Embryonic facial prominence (tissue), 1 donor: ENCODE results near the gene PALLD.
"Not testable (repeated sequence)": the region's sequence is repeated elsewhere in the genome, so short reads cannot be mapped to it uniquely, and the experiment has no call there.

Experiments
- DNase-seq: peaks from one replicate; pipeline ENCODE4 v3.0.0-alpha.2; 2016; ENCODE audit errors: extremely low spot score

Gene PALLD

DNA sequence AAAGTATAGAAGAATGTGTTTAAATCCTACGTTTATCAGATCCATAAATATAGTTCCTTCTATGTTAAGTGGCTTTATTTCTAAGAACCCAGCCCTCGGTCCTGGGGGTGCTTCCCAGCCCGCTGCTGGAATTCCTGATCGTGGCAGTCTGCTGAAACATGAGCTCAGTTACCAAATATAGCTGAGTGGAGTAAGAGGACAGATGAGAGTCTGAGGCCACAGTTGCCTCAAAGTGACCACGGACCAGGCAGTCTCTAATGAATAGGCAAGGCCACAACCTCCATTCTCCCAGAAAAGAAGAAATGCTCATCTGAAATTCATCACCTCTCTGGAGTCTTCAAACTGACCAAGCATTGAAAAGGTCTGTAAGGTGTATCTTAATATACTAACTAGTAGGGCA, at the start of gene PALLD:
Gene PALLD (plus strand): TSS at position 219 of the 400 bp plus-strand sequence.
- DNase-seq: no peak

DNA sequence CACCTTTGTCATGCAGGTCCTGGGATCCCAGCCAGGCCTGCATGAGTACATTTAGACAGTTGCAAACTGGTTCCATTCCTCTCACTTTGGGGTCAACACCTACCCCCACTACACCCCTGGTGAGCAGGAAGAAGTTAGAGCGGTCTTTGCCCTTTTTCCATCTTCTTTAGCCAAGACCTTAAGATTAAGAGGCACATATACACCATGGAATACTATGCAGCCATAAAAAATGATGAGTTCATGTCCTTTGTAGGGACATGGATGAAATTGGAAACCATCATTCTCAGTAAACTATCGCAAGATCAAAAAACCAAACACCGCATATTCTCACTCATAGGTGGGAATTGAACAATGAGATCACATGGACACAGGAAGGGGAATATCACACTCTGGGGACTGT, 47.8 kb upstream of the PALLD start:
- DNase-seq: not testable (repeated sequence)

DNA sequence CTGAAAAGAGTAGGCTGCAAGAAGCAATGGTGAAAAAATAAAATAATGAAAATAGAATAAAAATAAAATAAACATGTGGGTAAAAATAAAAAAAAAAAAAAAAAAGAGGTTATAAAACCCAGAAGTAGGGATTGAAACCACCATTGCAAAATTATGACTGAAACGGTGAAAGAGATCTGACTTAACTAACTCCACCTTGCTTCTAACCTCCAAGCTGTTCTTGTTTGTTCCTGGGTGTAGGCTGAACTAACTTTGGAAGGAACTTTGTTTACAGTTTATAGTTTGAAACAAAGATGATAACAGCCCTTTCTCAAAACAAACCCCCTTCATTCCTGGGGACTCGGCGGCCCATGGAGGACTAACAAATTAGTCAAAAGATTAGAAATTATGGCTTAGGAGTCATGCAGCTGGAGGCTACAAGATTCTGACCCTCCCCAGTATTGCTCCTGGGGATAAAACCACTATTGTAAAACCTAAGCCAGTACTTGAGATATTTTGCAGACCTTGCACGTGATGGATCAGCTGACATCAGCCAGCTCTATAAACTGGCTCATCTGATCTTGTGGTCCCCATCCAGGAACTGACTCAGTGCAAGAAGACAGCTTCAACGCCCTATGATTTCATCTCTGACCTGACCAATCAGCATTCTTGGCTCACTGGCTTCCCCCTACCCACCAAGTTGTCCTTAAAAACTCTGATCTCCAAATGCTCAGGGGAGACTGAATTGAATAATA, 47.0 kb upstream of the PALLD start:
- no peak for DNase-seq

DNA sequence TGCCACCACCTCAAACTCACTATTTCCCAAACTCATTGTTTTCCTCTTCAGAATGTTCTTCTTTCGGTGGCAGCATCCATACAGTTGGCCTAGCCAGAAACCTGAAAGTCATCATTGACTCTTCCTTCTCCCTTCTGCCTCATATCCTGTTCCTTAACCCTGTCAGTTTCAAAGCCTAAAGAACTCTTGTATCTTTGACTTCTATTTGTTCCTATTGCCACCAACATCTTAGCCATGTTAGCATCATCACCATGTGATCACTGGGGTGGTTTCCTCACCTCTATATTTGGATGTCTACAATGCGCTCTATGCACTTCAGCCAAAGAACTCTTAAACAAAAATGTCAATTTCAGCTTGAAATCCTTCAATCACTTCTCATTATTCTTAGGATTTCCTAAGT, 45.5 kb upstream of the PALLD start:
- no peak for DNase-seq

DNA sequence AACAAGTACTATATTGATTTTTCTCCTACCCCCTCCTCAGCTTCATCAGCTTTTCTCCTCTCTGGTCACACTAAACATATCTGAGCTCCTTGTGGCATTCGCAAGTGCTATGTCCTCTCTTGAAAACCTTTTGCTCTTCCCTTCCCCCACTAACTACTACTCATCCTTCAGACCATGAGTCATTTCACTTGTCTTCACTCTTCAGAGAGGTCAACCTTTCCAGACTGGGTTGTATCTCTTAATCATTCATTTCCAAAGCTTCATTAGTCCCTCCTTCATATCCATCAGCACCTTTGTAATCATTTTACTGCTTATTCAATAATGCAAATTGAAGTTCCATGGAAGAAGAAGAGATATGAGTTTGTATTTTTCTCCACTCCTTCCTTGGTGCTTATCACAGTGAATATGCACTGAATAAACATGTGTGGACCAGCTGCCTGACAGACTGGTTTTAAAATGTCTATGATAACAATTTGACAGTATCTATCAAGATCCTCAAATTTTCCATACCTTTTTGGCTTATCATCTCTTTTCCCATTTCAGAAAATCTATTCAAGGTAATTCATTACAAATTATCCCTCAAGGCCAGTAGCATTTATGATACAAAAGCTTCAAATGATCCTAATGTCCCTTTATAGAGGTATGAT, 45.0 kb upstream of the PALLD start:
- no peak for DNase-seq

DNA sequence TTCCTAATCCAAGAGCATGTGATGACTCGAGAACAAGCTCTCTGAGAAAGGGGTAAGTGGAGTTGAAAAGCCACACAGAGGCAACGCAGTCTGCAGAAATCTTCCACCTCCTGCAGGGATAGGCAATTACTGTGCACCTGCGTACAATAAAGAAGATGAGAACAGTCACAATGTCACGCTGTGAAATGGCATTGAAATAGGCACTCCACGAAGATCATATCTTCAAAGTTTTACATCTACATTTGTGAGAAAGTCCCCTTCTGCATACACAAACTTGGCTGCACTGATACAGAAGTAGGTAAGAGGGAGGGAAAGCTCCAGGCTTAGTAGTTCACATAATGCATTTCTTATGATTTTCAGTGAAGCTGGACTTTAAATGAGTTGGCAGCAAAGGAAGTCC, 43.7 kb upstream of the PALLD start:
- no peak for DNase-seq

DNA sequence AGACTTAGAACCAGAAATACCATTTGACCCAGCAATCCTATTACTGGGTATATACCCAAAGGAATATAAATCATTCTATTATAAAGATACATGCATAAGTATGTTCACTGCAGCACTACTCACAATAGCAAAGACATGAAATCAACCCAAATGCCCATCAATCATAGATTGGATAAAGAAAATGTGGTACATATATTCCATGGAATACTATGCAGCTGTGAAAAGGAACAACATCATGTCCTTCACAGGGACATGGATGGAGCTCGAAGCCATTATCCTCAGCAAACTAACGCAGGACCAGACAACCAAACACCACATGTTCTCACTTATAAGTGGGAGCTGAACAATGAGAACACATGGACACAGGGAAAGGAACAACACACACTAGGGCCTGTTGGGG, 38.6 kb upstream of the PALLD start:
- DNase-seq: not testable (repeated sequence)

DNA sequence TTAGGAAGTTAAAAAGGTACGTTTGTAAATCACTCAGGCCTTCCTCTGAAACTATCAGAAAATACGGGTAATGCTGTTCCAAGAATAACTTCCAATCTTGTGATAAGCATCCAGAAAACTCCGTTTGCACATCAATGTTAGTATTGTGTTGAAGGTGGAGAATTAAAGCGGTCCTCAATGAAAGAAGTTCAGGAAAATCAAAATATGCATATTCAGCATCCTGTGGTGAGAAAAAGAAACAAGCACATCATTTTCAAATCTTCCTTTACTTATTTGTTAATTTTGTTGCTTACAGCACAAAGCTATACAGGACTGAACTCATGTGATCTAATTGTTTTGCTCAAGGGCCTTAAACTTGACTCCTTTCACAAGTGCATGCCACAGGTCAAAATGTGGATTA, 35.0 kb upstream of the PALLD start:
- no peak for DNase-seq

DNA sequence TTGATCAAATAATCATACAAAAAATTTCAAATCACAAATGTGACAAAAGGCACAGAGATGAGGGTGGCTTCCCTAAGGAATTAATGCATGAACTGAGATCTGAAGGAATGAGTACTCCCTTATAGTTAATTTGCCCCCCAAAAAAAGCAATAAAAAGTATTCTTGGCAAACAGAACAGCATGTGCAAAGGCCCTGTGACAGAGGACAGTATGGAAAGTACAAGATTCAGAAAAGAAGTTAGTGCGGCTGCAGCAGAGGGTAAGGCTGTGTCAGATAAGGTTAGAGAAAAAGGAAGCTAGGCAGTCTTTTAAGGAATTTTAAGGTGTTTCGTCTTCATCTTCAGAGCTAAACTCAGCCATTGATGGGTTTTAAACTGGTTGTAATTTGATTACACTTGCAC, 23.9 kb upstream of the PALLD start:
- no peak for DNase-seq

DNA sequence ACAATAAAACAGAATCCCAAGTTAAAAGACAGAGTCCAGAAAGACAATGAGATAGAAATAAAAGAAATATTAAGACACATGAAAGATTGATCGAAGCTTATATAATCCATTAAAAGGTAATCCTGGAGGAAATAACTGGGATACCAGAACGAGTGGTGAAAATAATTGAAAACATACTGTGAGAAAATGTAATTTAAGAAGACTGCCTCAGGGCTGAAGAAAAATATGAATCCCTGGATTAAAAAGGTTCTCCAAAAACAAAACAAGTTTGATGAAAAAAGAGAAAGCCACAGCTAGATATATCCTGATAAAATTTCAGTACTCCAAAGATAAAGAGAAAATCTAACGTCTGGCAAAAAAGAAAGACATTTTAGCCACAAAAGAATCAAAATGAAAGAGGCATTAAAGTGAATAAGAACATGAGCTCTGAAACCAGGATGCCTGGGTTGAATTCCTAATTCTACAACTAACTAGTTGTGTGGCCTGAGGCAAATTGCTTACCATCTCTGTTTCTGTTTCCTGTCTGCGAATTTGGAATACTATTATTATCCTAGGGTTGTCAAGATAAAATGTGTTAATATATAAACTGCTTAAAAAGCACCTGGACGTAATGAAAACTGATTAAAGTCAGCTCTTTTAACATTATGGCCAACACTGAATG, 22.1 kb upstream of the PALLD start:
- DNase-seq: no peak

DNA sequence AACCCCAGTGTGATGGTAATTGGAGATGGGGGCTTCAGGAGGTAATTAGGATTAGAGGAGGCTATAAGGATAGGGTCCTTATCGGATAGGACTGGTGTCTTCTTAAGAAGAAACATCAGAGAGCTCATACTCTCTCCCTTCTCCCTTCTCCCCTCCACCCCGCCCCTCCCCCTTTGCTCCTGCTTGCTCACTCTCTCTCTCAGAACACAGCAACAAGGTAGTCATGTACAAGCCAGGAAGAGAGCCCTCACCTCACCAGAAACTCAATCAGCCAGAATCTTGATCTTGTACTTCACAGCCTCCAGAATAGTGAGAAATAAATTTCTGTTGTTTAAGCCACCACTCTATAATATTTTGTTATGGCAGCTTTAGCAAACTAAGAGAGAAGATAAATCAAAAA, 21.1 kb upstream of the PALLD start:
- no peak for DNase-seq

DNA sequence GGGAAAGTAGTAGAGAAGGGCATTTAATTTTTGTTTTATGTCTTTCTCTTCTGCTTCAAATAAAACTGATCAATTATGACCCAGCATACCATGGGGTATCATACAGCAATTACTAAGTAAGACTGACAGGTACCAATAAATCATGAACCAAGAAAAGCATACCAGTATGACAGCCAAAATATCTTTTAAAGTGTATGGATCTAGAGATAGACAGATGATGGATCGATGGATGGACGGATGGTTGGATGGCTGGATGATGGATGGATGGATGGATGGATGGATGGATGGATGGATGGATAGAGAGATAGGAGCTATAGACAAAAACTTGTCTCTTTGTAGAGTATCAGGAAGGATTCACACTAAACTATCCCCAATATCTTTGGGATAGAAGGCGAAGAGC, 18.0 kb upstream of the PALLD start:
- DNase-seq: no peak

DNA sequence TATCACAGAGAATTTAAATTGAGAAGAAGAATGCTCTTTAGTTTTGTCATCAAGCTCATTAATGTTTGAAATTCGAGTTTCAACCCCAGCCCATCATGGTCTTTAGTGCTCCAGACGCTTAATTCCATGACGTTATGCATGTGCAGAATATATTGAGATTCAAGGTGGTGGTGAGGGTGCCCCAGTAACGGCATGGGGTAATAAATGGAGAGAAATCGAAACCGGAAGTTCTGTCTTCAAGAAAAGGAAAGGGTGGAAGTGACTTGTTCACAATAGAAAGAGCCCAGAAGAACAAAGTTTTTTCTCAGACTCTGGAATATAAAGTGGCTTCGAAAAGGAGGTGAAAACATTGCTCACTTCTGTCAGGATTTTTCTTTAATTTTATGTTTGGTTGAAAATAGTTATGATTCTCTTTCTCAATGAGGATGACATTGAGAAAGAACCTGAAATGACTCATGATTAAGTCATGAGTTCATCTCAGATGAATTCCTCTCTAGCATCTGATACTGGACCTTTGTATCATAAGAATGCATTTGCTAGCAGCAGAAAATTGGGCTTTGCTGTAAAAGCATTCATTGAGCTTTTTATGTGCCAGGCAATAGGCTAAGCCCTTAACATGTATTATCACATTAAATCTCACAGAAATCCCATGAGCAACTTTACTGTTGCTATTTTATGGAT, 15.8 kb upstream of the PALLD start:
- DNase-seq: no peak

DNA sequence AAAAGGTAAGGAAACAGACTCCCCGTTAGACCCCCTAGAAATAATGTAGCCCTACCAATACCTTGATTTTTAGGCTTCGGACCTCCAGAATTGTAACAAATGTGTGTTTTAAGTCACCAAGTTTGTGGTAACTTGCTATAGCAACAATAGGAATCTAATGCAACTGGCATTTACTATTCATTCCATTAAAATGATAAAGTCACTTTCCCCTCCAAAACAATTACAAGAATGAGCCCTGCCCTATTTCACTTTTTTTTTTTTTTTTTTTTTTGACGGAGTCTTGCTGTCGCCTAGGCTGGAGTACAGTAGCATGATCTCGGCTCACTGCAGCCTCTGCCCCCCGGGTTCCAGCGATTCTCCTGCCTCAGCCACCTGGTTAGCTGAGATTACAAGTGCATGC, 13.0 kb upstream of the PALLD start:
- DNase-seq: no peak

DNA sequence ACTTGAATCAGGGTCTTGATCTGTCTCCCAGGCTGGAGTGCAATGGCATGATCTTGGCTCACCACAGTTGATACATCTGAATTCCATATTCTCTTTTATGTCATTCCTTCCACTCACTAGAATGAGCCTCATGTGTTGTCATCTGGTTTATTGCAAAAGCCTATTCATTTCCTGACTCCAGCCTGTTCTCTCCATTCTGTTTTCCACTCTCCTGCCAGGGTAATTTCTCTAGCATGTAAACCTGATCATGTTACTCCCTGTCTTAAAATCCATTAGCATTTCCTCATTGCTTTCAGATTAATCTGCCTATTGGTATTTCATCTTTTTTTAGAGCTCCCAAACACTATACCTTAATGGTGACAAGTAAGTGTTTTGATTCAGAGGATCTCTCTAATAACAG, 12.2 kb upstream of the PALLD start:
- DNase-seq: no peak

DNA sequence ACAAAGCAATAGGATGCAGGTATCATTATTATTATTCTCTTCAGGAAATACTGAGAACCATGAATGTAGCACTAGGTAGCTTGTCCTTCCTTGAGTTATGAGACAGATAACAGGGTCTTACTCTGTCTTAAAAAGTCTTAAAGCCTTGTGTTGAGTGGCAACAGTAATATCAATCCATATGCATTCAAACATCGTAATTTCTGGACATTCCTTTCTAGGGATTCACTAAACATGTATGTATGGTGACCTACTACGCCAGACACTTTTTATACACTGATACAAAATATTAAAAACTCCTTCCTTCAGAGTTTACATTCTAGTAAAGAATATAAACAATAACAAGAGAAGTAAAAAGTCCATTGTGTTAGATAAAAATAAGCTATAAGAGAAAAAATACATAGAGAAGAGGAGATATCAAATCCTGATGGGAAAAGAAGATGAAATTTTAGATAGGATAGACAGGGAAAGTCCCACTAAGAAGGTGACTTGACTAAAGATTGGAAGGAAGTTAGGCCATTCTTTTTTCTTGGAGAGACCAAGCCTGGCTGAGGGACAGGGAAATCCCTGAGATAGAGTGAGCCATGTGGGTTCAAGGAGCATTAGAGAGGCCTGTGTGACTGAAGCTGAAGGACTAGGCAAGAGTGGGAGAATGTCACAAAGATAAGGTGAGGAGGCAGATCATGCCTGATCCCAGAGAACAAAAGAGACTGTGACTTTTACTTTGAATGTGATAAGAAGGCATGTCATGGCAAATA, 11.5 kb upstream of the PALLD start:
- no peak for DNase-seq

DNA sequence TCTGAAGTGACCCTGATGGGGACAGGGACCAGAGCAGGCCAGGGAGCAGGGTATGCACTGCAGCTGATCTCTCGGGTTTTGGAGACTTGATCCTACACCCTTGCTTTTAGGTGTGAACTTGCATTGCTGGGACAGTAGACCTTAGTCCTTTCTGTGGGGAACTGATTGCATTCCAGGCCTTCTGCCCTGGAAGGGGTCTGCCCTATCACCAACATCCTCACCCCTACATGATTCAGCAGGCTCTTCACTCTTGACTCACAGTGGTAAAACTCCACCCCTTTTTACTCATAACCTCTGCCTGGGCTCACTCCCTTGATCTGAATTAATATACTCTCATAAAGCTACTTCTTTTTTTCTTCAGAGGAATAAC, 10.0 kb upstream of the PALLD start:
- no peak for DNase-seq

DNA sequence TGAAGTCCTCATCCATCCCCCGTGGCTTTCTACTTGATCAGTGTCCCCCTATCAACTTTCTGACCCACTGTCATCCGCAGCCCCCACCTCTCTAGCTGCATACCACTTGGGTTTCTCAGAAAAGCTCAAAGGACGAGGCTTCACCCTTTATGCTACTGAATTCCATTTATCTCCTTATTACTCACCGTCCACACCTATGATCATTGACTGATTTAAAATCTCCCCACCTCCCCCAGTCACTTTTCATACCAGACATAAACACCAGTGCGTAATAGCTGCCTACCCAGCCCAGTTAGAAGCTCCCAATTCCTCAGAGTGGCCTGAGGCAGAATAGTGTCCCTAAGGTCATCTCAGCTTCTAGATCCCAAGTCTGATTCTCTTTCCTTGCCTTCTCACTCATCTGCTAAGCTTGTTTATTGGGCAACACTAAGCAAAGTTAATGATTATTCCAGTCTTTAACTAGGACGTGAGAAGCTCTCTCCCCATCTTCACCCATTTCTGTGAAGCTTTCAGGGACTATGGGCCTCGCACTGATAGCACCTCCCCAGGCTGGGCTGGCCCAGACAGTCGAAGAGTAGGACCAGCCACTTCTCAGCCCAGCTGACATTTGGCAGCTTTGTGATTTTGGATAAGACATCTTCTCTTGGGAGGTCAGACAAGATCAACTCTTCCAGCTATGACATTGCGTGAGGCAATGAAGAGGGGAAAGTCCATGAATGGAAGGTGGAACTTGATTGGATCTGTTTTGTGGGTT, 9.4 kb upstream of the PALLD start:
- no peak for DNase-seq

DNA sequence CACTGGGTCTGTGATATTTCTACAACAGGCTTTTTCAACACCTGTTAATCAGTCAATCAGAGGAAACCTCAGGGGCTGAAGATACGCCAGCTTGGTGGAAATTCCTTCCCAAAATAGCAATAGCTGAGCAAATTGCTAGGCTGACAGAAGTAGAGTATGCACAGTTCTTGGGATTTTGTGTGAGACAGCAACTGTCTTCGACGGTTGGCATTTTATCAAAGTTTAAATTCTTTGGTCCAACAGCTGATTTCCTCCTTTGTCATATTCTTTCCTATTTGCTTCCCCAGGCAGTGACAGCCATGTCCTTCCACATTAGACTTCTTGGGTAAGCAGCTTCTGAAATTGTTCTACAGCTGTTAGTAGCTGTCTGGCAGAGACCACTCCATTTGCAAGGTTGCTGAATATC, 8.0 kb upstream of the PALLD start:
- no peak for DNase-seq

DNA sequence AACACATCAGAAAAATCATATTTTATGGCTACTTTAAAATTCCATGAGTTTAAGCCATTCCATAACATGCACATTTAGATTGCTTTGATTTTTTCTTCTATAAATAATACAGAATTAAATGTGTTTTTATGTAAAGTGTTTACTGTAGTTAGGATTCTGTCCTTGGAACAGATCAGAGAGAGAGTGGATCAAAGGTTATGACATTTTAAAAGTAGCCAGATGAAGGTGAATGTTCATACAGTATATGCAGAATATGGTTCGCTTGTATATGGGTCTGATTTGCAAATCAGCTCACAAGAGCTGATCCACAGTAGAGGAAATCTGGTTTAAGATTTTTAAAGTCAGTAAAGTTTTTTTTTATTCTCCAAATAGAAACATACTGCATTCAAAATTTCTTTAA, 7.2 kb upstream of the PALLD start:
- no peak for DNase-seq

DNA sequence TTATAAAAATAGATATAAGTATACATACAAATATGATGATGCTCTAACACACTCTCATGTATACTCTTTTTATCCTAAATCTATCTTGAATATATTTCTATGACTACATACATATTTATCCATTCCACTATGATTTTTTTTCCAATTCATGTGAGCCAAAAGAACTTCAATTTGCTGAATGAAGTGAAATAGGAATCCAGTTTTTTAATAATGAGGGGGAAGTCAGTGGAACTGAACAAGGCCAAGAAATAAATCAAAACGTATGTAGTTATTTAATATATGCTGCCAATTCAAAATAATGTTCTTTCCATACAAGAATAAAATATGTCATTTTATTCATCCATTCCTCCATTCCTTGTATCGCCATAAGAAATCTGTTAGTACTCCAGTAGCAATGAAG, 6.1 kb upstream of the PALLD start:
- DNase-seq: no peak
